NK-92 treated with Interleukin-12 subunit alpha and Interleukin-12 subunit beta, amount 100 ng/mL, for 24 hours (cell line): ENCODE data around the gene KAT7.
A peak's percentile ranks its signal among the peaks of the same experiment; 100 is the strongest.

ENCODE experiments used
- DNase-seq: peaks from one replicate; lab custom pipeline; 2025; lab: John Stamatoyannopoulos, UW

KAT7 gene

GRCh38 chr17:49872754-49873377, 84.4 kb downstream of the KAT7 start:
- DNase-seq: no peak

- no peak for DNase-seq
Observed at GRCh38 chr17:49873466-49873865, 85.0 kb downstream of the KAT7 start.

GRCh38 chr17:49873926-49874325, 85.4 kb downstream of the KAT7 start:
- DNase-seq: no peak

- DNase-seq: no peak
Observed at GRCh38 chr17:49874911-49875310, 86.4 kb downstream of the KAT7 start.

GRCh38 chr17:49875685-49876084, 87.2 kb downstream of the KAT7 start:
- no peak for DNase-seq

GRCh38 chr17:49878931-49879904, 90.7 kb downstream of the KAT7 start:
- no peak for DNase-seq

- DNase-seq: peak; percentile 25
Observed at GRCh38 chr17:49880291-49881053, 92.0 kb downstream of the KAT7 start.

GRCh38 chr17:49881054-49881402, 92.5 kb downstream of the KAT7 start:
- DNase-seq: no peak

- DNase-seq: no peak
Observed at GRCh38 chr17:49882434-49882833, 94.0 kb downstream of the KAT7 start.
